ENCODE data around the gene ACTRT3. TPM values are rescaled to one million over a fixed set of nuclear protein-coding genes. Genes with fewer than 3 reads are reported as not detected.

ACTRT3 gene
- total RNA-seq, 1 experiment from 2014 or later = 1.7 TPM

- in situ Hi-C loops (cut with HindIII; ENCODE audit: low pct_unique_long_range_greater_than_20kb, low sequenced_read_pairs) (no loop called here), intact Hi-C loops (cut with micrococcal nuclease; ENCODE audit: unreplicated experiment) (loop anchor here (5.0 kb wide), 1 partner anchor 203 kb away; the partner anchor contains the start of gene SEC62)
- TF ChIP-seq CTCF (IDR thresholded peaks at IDR 0.05) (no peak), TCF7L2 (IDR thresholded peaks at IDR 0.05; ENCODE audit: low read depth, low read length) (no peak), REST (IDR thresholded peaks at IDR 0.05; ENCODE audit: insufficient read depth in 1 of 2, low read depth in 2 of 2, low read length in 1 of 2) (0 out of 4 replicates have a peak, but pooled peaks of 1 of the 2 experiments have one; percentile 15), POLR2AphosphoS5 (IDR thresholded peaks at IDR 0.05; ENCODE audit: low read depth, low read length) (no peak)
- Histone ChIP-seq H3K4me3 (ENCODE audit: low read depth in 2 of 2, low read length in 2 of 2) (peak overlapping the region; percentile 64 to 83), H3K27me3 (ENCODE audit: control insufficient read depth, insufficient read depth, low read length) (no peaks in the 10 kb centered on the region), H3K4me1 (ENCODE audit: control insufficient read depth, insufficient read depth, low read length) (0 out of 2 replicates have a peak, but pooled peaks cover 2% of the 10 kb centered on the region), H3K36me3 (ENCODE audit: control insufficient read depth, insufficient read depth, low read length) (no peaks in the 10 kb centered on the region), H3K27ac (ENCODE audit: low read length) (peak overlapping the region; percentile 93), H3K9me3 (ENCODE audit: control insufficient read depth, insufficient read depth, low read depth, low read length) (no peaks in the 10 kb centered on the region)
- ChIA-PET CTCF (no interaction called here), POLR2A (no interaction called here)
- TSS peak; percentile 100 for BruUV-seq (replicated peaks)
- ATAC-seq (peak; percentile 46), DNase-seq (ENCODE audit: low read depth, low spot score) (no peak)
These were observed 5.0 kb downstream of the ACTRT3 start for GRCh38 chr3:169764312-169764881.

- ATAC-seq (no peak), DNase-seq (ENCODE audit: low read depth, low spot score) (no peak)
- intact Hi-C loops (cut with micrococcal nuclease; ENCODE audit: unreplicated experiment) = loop anchor here (5.0 kb wide), 1 partner anchor 207 kb away; the partner anchor contains the start of gene SEC62
- in situ Hi-C loops (cut with HindIII; ENCODE audit: low pct_unique_long_range_greater_than_20kb, low sequenced_read_pairs) = no loop called here
- Histone ChIP-seq H3K4me3 (ENCODE audit: low read depth in 2 of 2, low read length in 2 of 2) (no peak overlapping the region), H3K36me3 (ENCODE audit: control insufficient read depth, insufficient read depth, low read length) (no peaks in the 10 kb centered on the region), H3K27me3 (ENCODE audit: control insufficient read depth, insufficient read depth, low read length) (peaks cover 4% of the 10 kb centered on the region), H3K27ac (ENCODE audit: low read length) (no peak overlapping the region), H3K4me1 (ENCODE audit: control insufficient read depth, insufficient read depth, low read length) (0 out of 2 replicates have a peak, but pooled peaks cover 2% of the 10 kb centered on the region), H3K9me3 (ENCODE audit: control insufficient read depth, insufficient read depth, low read depth, low read length) (no peaks in the 10 kb centered on the region)
- no peak for TF ChIP-seq REST (IDR thresholded peaks at IDR 0.05; ENCODE audit: insufficient read depth in 1 of 2, low read depth in 2 of 2, low read length in 1 of 2)
- TF ChIP-seq TCF7L2 (IDR thresholded peaks at IDR 0.05; ENCODE audit: low read depth, low read length) = no peak
- TF ChIP-seq POLR2AphosphoS5 (IDR thresholded peaks at IDR 0.05; ENCODE audit: low read depth, low read length) = no peak
- TF ChIP-seq CTCF (IDR thresholded peaks at IDR 0.05) = no peak
- TF ChIP-seq SIN3A (IDR thresholded peaks at IDR 0.05; ENCODE audit: borderline replicate concordance, insufficient read depth, low read depth, low read length) = no peak
- CTCF ChIA-PET = no interaction called here
- POLR2A ChIA-PET = no interaction called here
- no TSS peak for BruUV-seq (replicated peaks)
These were observed 8.9 kb downstream of the ACTRT3 start for GRCh38 chr3:169760479-169760878.
